Fibroblast of pulmonary artery (primary cell): ENCODE results near the gene SSR2.

Source experiments
- DNase-seq: peaks from one replicate; pipeline ENCODE4 v3.0.0-alpha.2; 2010; ENCODE audit warnings: low read depth
- H3K4me3 ChIP-seq: replicated peaks from 2 replicates; pipeline ENCODE4 v1.5.1; 2011; ENCODE audit warnings: low read depth, mild to moderate bottlenecking, control low read depth, low read length, moderate library complexity
- CTCF ChIP-seq: IDR thresholded peaks from 2 replicates; pipeline ENCODE4 v1.5.1; 2011; ENCODE audit warnings: mild to moderate bottlenecking, control low read depth, low read length, inconsistent platforms; ENCODE audit errors: missing control alignments

Gene SSR2

GRCh38 chr1:155971910-155972809 lies 48.6 kb downstream of the SSR2 start:
- no peak for DNase-seq
- H3K4me3 ChIP-seq = no peak overlapping the region
- TF ChIP-seq CTCF = no peak

DNA sequence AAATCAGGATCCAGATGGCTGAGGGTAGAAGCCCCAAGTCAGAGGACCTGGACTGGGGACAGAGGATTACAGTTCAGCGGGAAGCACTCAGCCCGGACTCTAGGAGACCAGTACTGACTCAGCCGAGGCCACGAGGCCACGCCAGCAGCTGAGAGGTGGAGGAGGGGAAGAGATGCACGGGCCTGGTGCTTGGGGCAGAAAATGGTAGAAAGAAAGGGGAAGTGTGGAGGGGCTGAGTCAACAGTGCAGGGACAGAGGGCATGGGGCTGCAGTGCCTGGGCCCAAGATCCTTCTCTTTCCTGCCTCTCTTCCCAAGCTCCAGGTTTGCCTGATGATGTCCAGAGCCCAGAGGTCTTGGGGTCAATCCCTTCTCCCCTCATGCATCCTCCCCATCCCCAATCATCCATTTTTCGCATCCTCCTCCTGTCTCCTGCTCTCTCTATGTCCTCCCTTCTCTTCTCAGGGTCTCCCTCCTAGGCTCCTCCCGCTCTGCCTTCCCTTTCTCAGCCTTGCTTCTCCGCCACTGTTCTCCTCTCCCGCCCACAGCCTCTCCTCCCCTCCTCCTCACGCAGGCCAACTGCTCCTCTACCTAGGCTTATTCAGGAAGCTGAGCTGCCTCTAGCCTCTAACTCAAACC lies 50.1 kb downstream of the SSR2 start:
- peak; percentile 69 for DNase-seq
- no peak overlapping the region for H3K4me3 ChIP-seq
- TF ChIP-seq CTCF = no peak

DNA sequence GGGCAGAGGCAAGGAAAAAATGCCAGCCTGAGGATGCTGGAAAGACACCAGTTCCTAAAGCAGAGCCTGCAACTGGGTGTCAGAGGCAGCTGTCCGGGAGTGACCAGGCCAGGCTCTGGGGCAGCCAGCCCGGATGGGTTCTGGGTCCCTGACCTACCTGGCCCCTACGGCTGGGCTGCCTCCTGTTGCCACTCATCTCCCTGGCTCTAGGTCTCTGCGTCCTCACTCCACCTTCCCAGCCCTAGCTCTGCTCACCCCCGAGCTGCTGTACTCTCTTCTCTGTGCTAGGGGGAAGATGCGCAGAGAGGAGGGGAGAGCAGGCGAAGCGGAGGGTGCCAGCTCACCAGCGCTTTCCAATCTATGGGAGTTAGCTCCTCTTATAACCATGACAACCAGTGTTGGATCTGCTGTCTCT lies 51.4 kb downstream of the SSR2 start:
- no peak overlapping the region for H3K4me3 ChIP-seq
- DNase-seq = no peak
- no peak for TF ChIP-seq CTCF

GRCh38 chr1:155968670-155969069 lies 52.1 kb downstream of the SSR2 start:
- H3K4me3 ChIP-seq = no peak overlapping the region
- peak; percentile 46 for DNase-seq
- no peak for TF ChIP-seq CTCF

DNA sequence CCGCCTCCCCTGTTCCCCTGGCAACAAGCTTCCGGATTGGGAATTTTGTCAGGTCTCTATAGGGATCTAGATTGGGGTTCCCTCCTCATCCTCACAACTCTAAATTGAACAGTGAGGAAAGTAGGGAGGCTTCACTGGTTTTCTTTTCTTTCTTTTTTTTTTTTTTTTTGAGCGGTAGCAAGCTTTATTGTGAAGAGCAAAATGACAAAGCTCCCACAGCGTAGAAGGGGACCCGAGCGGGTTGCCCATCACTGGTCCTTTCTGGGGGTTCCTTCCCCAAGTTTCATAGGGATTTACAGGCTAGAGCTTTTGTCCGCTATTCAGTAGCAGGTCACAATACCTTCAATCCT lies 52.7 kb downstream of the SSR2 start:
- no peak for TF ChIP-seq CTCF
- H3K4me3 ChIP-seq = no peak overlapping the region
- no peak for DNase-seq

- H3K4me3 ChIP-seq = no peak overlapping the region
- DNase-seq = peak; percentile 41
- no peak for TF ChIP-seq CTCF
Measured at GRCh38 chr1:155967341-155968050, 53.3 kb downstream of the SSR2 start.
